Loucy (cell line): ENCODE results near the gene TBPL2.

Source experiments
- CTCF ChIP-seq: fragments of 200-600 bp; sonication (generic); conservative IDR thresholded peaks from 2 replicates; pipeline ENCODE4 v1.5.1; 2014; ENCODE audit warnings: mild to moderate bottlenecking, antibody characterized with exemption, low read length
- EZH2phosphoT487 ChIP-seq: fragments of 200-600 bp; IDR thresholded peaks from 2 replicates; pipeline ENCODE4 v1.6.1; 2018; ENCODE audit warnings: antibody characterized with exemption, mild to moderate bottlenecking, moderate library complexity, borderline replicate concordance

DNA sequence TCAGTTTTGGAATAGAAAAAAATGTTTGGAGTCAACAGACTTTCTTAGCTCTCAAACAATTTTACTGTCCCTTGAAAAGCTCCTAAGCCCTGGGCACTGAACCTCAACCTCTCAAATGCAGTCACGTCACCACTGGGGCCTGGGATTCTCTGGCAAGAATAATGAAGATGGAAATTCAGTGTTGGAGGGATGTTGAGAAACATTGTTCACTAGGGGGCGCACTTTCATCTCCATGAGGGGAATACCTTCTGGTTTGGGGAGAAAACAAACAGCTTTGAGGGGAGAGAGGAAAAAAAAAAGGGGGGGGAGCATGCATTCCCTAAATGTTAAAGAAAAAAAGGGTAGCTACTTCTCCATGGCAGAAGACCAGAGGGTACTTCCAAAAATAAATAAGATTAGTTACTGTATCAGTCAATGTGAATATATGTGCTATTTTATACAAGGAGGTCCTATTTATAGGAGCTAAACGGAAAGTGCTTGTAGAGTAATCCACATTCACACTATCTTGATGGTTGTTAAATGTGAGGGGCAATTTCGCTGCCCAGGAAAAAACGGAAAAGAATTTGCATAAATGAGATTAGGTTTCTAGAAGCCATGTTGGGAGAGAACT, 5.8 kb upstream of the TBPL2 start:
- TF ChIP-seq CTCF (peak; percentile 89), EZH2phosphoT487 (no peak)
